SK-N-SH treated with all-trans-retinoic acid at 6 μM for 48 hours (cell line): ENCODE measurements around the gene AQP5.

Experiments used
- ATAC-seq: fragments of 200-7000 bp; cut with Tn5 transposase; 3 replicates; pipeline ENCODE4 v1.9.1; 2020; ENCODE audit warnings: mild to moderate bottlenecking, moderate library complexity
- BACH2 ChIP-seq: fragments of 250-450 bp; sonication (Bioruptor Pico); IDR thresholded peaks from 2 replicates; pipeline ENCODE4 v1.9.0; 2021; ENCODE audit warnings: mild to moderate bottlenecking, borderline replicate concordance
- CSDC2 ChIP-seq: fragments of 250-450 bp; sonication (Bioruptor Pico); IDR thresholded peaks from 2 replicates; pipeline ENCODE4 v1.5.0; 2020; ENCODE audit warnings: mild to moderate bottlenecking, moderate library complexity
- GLIS3 ChIP-seq: fragments of 250-450 bp; sonication (Bioruptor Pico); IDR thresholded peaks from 2 replicates; pipeline ENCODE4 v1.5.0; 2020; ENCODE audit warnings: mild to moderate bottlenecking, moderate library complexity
- ISL1 ChIP-seq: fragments of 250-450 bp; sonication (Bioruptor Pico); IDR thresholded peaks from 2 replicates; pipeline ENCODE4 v2.1.2; 2022; ENCODE audit warnings: mild to moderate bottlenecking, moderate library complexity
- OSR1 ChIP-seq: fragments of 250-450 bp; sonication (Bioruptor Pico); IDR thresholded peaks from 2 replicates; pipeline ENCODE4 v1.8.0; 2022; ENCODE audit warnings: moderate library complexity, mild to moderate bottlenecking, inconsistent platforms
- PPARA ChIP-seq: fragments of 250-450 bp; sonication (Bioruptor Pico); IDR thresholded peaks from 2 replicates; pipeline ENCODE4 v1.5.0; 2020; ENCODE audit warnings: mild to moderate bottlenecking, borderline replicate concordance
- RARB ChIP-seq: fragments of 250-450 bp; sonication (Bioruptor Pico); IDR thresholded peaks from 2 replicates; pipeline ENCODE4 v1.8.0; 2021; ENCODE audit warnings: mild to moderate bottlenecking, moderate library complexity
- SNAI2 ChIP-seq: fragments of 250-450 bp; sonication (Bioruptor Pico); IDR thresholded peaks from 2 replicates; pipeline ENCODE4 v1.5.0; 2020; ENCODE audit warnings: mild to moderate bottlenecking, moderate library complexity
- TCF4 ChIP-seq: fragments of 250-450 bp; sonication (Bioruptor Pico); IDR thresholded peaks from 2 replicates; pipeline ENCODE4 v1.8.0; 2021; ENCODE audit warnings: mild to moderate bottlenecking, moderate library complexity, borderline replicate concordance
- ZC3H10 ChIP-seq: fragments of 250-450 bp; sonication (Bioruptor Pico); IDR thresholded peaks from 2 replicates; pipeline ENCODE4 v1.5.1; 2021; ENCODE audit warnings: mild to moderate bottlenecking, moderate library complexity
- ZFP3 ChIP-seq: fragments of 250-450 bp; sonication (Bioruptor Pico); IDR thresholded peaks from 2 replicates; pipeline ENCODE4 v1.5.0; 2020; ENCODE audit warnings: mild to moderate bottlenecking, moderate library complexity
- ZNF565 ChIP-seq: fragments of 450-650 bp; formaldehyde crosslinking; conservative IDR thresholded peaks from 2 replicates; pipeline ENCODE4 v1.5.0; 2020; ENCODE audit warnings: low read depth, mild to moderate bottlenecking, moderate library complexity
- ZNF70 ChIP-seq: fragments of 450-650 bp; formaldehyde crosslinking; IDR thresholded peaks from 2 replicates; pipeline ENCODE4 v1.5.0; 2020; ENCODE audit warnings: mild to moderate bottlenecking, moderate library complexity
- ZNF8 ChIP-seq: fragments of 450-650 bp; formaldehyde crosslinking; IDR thresholded peaks from 2 replicates; pipeline ENCODE4 v1.5.0; 2020; ENCODE audit warnings: mild to moderate bottlenecking, moderate library complexity
- TF ChIP-seq, protein P1 (sequence below): fragments of 250-450 bp; sonication (Bioruptor Pico); IDR thresholded peaks from 2 replicates; pipeline ENCODE4 v1.5.1; 2021; ENCODE audit warnings: mild to moderate bottlenecking, moderate library complexity
- TF ChIP-seq, protein P2 (sequence below): fragments of 250-450 bp; sonication (Bioruptor Pico); IDR thresholded peaks from 2 replicates; pipeline ENCODE4 v1.5.0; 2020; ENCODE audit warnings: mild to moderate bottlenecking, moderate library complexity
- TF ChIP-seq, protein P3 (sequence below): fragments of 250-450 bp; sonication (Bioruptor Pico); IDR thresholded peaks from 2 replicates; pipeline ENCODE4 v1.8.0; 2020; ENCODE audit warnings: mild to moderate bottlenecking, moderate library complexity, borderline replicate concordance
- TF ChIP-seq, protein P4 (sequence below): fragments of 250-450 bp; sonication (Bioruptor Pico); IDR thresholded peaks from 2 replicates; pipeline ENCODE4 v1.8.0; 2021; ENCODE audit warnings: low read depth, mild to moderate bottlenecking, moderate library complexity, borderline replicate concordance
- TF ChIP-seq, protein P5 (sequence below): fragments of 250-450 bp; sonication (Bioruptor Pico); IDR thresholded peaks from 2 replicates; pipeline ENCODE4 v1.5.1; 2020; ENCODE audit warnings: low read depth, mild to moderate bottlenecking, moderate library complexity

The AQP5 gene

DNA sequence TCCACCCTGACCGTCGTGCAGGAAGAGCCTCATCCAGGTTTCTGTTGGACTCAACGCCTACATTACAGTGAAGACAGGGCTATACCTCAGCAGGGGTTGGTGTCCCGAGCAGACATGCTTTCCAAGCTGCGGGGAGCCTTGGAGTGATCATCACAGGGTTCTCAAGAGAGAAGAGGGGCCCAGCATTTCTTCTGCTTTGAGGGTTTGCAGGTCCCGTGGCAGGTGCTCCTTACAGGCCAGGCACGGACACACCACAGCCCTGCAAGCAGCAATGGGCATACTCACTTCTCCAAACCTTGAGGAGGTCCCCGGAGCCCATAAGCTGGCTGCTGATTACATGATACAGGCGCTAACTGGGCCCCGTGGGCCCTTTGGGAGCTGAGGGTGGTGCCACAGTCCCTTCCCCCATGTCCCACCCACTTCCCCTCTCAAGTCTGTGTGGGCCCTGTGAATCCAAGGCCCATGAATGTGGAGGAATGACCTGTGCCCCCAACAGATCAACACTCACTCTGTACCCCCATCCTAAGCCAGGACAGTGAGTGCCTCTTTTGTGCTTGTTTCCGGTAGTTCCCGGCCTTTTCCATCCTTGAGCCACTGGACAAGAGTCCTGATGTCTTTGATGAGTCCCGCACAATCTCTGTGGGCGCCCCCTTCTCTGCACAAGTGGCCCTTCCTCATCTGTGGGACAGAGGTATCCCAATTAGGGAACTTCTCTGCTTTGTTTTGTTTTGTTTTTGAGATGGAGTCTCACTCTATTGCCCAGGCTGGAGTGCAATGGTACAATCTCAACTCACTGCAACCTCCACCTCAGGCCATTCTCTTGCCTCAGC is 10.0 kb upstream of the AQP5 start:
- ATAC-seq, result no peak
- TF ChIP-seq, protein P1, sequence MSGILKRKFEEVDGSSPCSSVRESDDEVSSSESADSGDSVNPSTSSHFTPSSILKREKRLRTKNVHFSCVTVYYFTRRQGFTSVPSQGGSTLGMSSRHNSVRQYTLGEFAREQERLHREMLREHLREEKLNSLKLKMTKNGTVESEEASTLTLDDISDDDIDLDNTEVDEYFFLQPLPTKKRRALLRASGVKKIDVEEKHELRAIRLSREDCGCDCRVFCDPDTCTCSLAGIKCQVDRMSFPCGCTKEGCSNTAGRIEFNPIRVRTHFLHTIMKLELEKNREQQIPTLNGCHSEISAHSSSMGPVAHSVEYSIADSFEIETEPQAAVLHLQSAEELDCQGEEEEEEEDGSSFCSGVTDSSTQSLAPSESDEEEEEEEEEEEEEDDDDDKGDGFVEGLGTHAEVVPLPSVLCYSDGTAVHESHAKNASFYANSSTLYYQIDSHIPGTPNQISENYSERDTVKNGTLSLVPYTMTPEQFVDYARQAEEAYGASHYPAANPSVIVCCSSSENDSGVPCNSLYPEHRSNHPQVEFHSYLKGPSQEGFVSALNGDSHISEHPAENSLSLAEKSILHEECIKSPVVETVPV (CRISPR knock-in tag), result no peak
- TF ChIP-seq CSDC2 (CRISPR knock-in tag) (no peak), ZNF565 (CRISPR knock-in tag) (no peak), ZNF8 (CRISPR knock-in tag) (no peak), ISL1 (CRISPR knock-in tag) (no peak), BACH2 (CRISPR knock-in tag) (no peak), RARB (CRISPR knock-in tag) (no peak), GLIS3 (no peak), PPARA (CRISPR knock-in tag) (no peak), ZNF70 (CRISPR knock-in tag) (no peak), SNAI2 (CRISPR knock-in tag) (no peak)
- TF ChIP-seq, protein P2, sequence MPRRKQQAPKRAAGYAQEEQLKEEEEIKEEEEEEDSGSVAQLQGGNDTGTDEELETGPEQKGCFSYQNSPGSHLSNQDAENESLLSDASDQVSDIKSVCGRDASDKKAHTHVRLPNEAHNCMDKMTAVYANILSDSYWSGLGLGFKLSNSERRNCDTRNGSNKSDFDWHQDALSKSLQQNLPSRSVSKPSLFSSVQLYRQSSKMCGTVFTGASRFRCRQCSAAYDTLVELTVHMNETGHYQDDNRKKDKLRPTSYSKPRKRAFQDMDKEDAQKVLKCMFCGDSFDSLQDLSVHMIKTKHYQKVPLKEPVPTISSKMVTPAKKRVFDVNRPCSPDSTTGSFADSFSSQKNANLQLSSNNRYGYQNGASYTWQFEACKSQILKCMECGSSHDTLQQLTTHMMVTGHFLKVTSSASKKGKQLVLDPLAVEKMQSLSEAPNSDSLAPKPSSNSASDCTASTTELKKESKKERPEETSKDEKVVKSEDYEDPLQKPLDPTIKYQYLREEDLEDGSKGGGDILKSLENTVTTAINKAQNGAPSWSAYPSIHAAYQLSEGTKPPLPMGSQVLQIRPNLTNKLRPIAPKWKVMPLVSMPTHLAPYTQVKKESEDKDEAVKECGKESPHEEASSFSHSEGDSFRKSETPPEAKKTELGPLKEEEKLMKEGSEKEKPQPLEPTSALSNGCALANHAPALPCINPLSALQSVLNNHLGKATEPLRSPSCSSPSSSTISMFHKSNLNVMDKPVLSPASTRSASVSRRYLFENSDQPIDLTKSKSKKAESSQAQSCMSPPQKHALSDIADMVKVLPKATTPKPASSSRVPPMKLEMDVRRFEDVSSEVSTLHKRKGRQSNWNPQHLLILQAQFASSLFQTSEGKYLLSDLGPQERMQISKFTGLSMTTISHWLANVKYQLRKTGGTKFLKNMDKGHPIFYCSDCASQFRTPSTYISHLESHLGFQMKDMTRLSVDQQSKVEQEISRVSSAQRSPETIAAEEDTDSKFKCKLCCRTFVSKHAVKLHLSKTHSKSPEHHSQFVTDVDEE, result no peak
- TF ChIP-seq, protein P3, sequence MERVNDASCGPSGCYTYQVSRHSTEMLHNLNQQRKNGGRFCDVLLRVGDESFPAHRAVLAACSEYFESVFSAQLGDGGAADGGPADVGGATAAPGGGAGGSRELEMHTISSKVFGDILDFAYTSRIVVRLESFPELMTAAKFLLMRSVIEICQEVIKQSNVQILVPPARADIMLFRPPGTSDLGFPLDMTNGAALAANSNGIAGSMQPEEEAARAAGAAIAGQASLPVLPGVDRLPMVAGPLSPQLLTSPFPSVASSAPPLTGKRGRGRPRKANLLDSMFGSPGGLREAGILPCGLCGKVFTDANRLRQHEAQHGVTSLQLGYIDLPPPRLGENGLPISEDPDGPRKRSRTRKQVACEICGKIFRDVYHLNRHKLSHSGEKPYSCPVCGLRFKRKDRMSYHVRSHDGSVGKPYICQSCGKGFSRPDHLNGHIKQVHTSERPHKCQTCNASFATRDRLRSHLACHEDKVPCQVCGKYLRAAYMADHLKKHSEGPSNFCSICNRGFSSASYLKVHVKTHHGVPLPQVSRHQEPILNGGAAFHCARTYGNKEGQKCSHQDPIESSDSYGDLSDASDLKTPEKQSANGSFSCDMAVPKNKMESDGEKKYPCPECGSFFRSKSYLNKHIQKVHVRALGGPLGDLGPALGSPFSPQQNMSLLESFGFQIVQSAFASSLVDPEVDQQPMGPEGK (CRISPR knock-in tag), result no peak
- TF ChIP-seq, protein P4, sequence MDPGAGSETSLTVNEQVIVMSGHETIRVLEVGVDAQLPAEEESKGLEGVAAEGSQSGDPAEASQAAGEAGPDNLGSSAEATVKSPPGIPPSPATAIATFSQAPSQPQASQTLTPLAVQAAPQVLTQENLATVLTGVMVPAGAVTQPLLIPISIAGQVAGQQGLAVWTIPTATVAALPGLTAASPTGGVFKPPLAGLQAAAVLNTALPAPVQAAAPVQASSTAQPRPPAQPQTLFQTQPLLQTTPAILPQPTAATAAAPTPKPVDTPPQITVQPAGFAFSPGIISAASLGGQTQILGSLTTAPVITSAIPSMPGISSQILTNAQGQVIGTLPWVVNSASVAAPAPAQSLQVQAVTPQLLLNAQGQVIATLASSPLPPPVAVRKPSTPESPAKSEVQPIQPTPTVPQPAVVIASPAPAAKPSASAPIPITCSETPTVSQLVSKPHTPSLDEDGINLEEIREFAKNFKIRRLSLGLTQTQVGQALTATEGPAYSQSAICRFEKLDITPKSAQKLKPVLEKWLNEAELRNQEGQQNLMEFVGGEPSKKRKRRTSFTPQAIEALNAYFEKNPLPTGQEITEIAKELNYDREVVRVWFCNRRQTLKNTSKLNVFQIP, result no peak
- TF ChIP-seq, protein P5, sequence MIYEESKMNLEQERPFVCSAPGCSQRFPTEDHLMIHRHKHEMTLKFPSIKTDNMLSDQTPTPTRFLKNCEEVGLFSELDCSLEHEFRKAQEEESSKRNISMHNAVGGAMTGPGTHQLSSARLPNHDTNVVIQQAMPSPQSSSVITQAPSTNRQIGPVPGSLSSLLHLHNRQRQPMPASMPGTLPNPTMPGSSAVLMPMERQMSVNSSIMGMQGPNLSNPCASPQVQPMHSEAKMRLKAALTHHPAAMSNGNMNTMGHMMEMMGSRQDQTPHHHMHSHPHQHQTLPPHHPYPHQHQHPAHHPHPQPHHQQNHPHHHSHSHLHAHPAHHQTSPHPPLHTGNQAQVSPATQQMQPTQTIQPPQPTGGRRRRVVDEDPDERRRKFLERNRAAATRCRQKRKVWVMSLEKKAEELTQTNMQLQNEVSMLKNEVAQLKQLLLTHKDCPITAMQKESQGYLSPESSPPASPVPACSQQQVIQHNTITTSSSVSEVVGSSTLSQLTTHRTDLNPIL, result no peak

DNA sequence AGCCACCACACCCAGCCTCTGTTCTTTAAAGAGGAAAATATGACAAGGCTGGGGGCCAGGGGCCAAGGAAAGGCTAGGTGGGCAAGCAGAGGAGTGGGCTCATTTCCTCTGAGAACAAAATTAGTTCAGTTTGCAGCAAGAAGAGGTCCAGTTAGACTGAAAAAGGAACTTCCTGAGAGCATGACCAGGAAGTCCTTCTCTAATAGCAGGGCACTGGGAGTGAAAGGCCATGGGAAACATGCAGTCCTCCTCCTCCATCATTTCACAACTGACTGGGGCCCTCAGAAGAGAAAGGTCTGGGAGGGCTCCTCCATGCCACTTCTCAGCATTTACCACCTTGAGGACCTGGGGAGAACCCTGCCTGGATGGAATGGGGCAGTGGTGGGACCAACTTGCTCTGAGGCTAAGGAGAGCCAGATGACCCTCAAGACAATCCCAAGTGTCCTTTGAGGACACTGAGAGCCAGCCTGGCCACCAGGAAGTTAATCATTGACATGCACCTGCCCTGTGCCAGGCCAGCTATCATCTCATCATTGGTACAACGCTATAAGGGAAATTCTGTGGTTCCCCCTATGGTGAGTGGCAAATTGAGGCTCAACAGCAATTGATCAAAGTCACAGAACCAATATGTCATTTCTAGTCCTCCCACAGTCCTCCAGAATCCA is 9.1 kb upstream of the AQP5 start:
- ATAC-seq, result no peak
- TF ChIP-seq, protein P5, result no peak
- TF ChIP-seq ZNF565 (CRISPR knock-in tag) (no peak), ZFP3 (CRISPR knock-in tag) (no peak), ZNF8 (CRISPR knock-in tag) (no peak), TCF4 (CRISPR knock-in tag) (no peak), OSR1 (CRISPR knock-in tag) (no peak), CSDC2 (CRISPR knock-in tag) (no peak), PPARA (CRISPR knock-in tag) (no peak), RARB (CRISPR knock-in tag) (no peak), ISL1 (CRISPR knock-in tag) (no peak), BACH2 (CRISPR knock-in tag) (no peak), ZC3H10 (CRISPR knock-in tag) (no peak)
- TF ChIP-seq, protein P4, result no peak
- TF ChIP-seq, protein P1 (CRISPR knock-in tag), result no peak
- TF ChIP-seq, protein P3 (CRISPR knock-in tag), result no peak
